T-helper 2 cell treated with Interferon-gamma antibody and Interleukin-4, amounts not matched to agents 5 μg/mL and 100 μg/mL, for 36 hours (primary cell): Measurements from ENCODE around the gene PCCA.

Source experiments
- DNase-seq: peaks from one replicate; pipeline ENCODE4 v3.0.0; 2021; ENCODE audit warnings: low spot score
- H3K27ac Mint-ChIP-seq: one replicate; pipeline ENCODE4 v1.8.0; 2021; ENCODE audit warnings: mild to moderate bottlenecking, mixed read lengths
- H3K27me3 Mint-ChIP-seq: one replicate; pipeline ENCODE4 v1.8.0; 2021; ENCODE audit warnings: low read depth, mixed read lengths
- H3K36me3 Mint-ChIP-seq: one replicate; pipeline ENCODE4 v1.8.0; 2021; ENCODE audit warnings: low read depth, mixed read lengths
- H3K4me1 Mint-ChIP-seq: one replicate; pipeline ENCODE4 v1.8.0; 2021; ENCODE audit warnings: low read depth, mixed read lengths
- H3K4me3 Mint-ChIP-seq: one replicate; pipeline ENCODE4 v1.8.0; 2022; ENCODE audit warnings: mild to moderate bottlenecking, moderate library complexity, mixed read lengths
- H3K9me3 Mint-ChIP-seq: one replicate; pipeline ENCODE4 v1.8.0; 2021; ENCODE audit warnings: mixed read lengths

Gene PCCA

DNA sequence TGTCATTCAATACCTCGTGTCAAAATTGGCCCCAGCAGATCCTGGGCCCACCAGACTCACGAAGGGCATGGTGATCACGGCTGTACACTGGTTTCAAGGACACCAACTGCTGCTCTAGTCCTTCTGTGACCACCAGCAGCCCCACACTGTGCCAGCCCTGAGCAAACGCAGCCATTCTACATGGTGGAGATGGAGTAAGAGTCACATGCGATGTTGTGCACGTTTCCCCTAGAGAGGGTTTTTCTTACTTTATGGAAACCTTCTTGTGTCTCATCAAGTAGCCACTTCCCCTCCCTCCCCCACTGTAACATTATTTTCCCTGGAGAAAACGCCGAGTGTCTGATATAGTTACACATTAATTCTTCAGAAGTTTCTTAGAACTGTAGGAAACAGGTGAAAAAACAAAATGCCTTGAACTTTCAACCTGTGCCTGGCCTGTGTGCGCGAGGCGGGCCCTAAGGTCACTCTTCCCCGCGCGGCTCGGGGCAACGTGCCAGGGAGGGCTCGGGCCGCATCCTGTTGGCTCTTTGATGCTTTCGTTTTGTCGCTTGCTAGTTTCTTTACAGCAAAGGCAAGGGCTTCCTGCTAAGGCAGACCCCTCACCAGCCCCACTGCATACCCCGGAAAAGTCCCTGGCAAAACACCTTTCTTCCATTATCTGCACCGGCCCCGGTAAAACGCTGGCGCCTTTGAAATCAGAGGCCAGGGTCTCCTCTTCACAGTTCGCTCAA is 455.1 kb downstream of the PCCA start:
- H3K36me3 Mint-ChIP-seq: peaks cover 2% of the 10 kb centered on the region
- no peak for DNase-seq
- peaks cover 14% of the 10 kb centered on the region for H3K4me1 Mint-ChIP-seq
- H3K4me3 Mint-ChIP-seq: no peak overlapping the region
- H3K27me3 Mint-ChIP-seq: peaks cover 8% of the 10 kb centered on the region
- H3K9me3 Mint-ChIP-seq: no peaks in the 10 kb centered on the region
- no peak overlapping the region for H3K27ac Mint-ChIP-seq

DNA sequence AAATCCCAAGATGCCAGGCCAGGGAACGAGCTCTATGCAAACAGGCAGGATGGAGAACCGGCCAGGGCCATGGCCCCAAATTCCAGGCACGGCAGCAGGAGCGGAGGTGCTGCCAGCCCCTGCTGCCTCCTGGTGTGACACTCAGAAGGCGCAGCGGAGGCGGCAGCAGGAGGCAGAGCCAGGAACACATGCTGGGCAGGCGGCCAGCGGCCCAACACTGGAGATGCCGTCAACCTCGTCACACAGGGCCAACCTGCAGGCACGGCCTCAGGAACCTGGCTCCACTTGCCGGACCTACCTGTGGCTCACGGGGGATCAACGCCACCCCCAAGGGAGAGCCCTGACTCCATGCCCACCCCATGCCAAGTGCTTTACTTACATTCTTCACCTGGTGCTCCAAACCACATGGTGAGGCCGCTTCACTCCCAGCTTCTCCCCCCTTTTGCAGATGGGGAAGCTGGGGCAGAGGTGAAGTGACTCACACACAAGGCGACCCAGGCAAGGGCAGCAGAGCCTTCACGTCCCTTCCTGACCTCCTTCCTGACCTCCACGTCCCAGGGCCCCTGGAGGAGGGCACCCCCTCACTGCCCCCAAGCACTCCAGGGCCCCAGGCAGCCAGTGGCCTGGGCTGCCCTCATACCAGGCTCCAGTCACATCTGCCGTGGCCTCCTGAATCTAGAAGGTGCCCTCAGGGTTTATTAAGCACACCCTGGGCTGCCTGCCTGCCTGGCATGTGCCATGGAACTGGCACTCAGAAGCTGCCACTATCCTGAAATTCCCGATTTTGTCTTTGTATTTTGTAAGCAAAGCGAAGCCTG is 456.2 kb downstream of the PCCA start:
- no peak for DNase-seq
- Mint-ChIP-seq H3K27me3 (peaks cover 6% of the 10 kb centered on the region), H3K36me3 (peaks cover 2% of the 10 kb centered on the region), H3K4me3 (no peak overlapping the region), H3K4me1 (peaks cover 9% of the 10 kb centered on the region), H3K9me3 (no peaks in the 10 kb centered on the region), H3K27ac (no peak overlapping the region)

DNA sequence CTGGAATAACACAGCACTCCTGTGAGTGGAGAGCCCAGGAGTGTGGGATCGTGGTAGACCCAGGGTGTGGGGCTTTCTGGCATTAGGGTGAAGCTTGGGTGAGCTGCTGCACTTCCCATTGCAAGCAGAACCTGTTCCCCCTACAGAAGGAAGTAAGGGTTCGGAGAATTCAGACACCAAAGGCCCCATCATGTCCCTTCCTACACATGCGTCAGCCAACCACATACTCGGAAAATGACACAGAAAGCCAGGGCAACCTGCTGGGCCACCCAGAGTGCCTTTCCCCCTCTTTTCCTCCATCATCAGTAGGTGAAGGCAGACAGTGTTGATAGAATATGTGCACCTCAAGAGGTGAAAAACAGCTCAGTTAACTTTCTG is 456.8 kb downstream of the PCCA start:
- H3K27me3 Mint-ChIP-seq: peaks cover 3% of the 10 kb centered on the region
- H3K9me3 Mint-ChIP-seq: no peaks in the 10 kb centered on the region
- no peak overlapping the region for H3K4me3 Mint-ChIP-seq
- no peak for DNase-seq
- H3K4me1 Mint-ChIP-seq: peaks cover 6% of the 10 kb centered on the region
- H3K27ac Mint-ChIP-seq: no peak overlapping the region
- H3K36me3 Mint-ChIP-seq: no peaks in the 10 kb centered on the region

DNA sequence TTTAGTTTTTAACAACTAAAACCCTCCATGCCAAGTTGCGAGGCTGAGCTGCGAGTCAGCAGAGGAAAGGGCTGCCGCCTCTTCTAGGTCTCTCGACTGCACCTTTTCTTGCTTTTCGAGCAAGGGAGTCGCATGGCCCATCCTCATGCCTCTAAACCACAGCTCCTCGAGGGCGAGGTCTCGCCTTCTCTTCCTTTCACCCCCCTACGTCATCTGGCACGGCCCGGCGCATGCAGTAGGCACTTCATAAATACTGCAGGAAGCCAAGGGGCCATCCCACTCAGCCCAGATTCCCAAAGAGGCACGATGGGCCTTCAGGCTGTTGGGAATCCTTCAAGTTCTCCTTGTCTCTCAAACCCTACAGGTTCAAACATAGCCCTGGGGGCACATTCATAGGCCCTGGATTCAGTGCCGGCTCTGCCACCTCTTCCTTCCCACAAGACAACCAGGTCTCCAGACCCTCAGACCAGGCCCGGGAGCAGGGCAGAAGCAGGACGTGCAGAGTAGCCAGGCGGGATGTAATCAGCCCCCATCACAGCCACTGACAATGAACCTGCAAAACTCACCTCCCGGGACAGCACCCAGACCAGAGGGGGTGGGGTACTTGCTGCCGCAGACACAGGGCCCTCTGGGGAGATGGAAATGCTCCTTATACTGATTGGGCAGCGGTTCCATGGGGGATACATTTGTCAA is 458.0 kb downstream of the PCCA start:
- Mint-ChIP-seq H3K4me1 (peaks cover 6% of the 10 kb centered on the region), H3K27ac (no peak overlapping the region), H3K36me3 (no peaks in the 10 kb centered on the region), H3K27me3 (peaks cover 3% of the 10 kb centered on the region), H3K4me3 (no peak overlapping the region), H3K9me3 (no peaks in the 10 kb centered on the region)
- no peak for DNase-seq

DNA sequence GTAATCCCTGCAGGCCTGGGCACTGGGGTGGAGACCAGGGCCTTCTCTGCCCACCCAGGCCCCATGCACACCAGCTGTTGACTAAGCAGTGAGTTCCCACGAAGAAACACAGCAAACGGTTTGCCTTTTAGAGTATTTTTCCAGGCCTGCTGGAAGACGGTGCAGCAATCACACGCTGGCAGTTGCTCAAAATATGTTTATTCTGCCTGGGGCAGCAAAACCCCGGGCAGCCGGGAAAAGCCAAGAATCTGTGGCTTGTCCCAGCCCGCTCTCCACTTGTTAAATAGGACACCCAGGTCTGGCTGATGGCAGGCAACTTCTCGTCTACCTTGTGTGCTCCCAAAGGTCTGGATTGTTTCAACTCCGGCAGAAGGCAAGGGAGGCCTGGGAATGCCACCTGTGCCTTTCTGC is 458.9 kb downstream of the PCCA start:
- peaks cover 2% of the 10 kb centered on the region for H3K4me1 Mint-ChIP-seq
- H3K27me3 Mint-ChIP-seq: no peaks in the 10 kb centered on the region
- no peak overlapping the region for H3K27ac Mint-ChIP-seq
- no peak for DNase-seq
- H3K36me3 Mint-ChIP-seq: no peaks in the 10 kb centered on the region
- no peaks in the 10 kb centered on the region for H3K9me3 Mint-ChIP-seq
- no peak overlapping the region for H3K4me3 Mint-ChIP-seq

DNA sequence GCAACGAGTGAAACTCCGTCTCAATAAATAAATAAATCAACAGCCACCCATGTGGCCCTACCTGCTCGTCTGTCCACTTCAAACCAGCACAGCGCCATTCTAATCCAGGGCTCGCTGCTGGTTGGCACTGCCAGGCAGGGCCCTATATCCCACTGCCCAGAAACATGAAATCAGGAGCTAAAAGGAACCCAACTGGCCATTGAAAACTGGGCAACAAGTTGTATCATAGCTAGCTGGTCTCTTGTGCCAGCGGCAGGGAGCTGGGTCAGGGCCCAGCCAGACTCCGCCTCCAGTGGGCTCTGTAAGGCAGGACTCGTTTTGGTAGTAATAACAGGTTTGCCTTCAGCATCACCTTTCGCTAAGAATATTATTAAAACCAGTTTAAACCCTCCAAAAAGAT is 460.4 kb downstream of the PCCA start:
- no peak overlapping the region for H3K27ac Mint-ChIP-seq
- H3K9me3 Mint-ChIP-seq: no peaks in the 10 kb centered on the region
- no peaks in the 10 kb centered on the region for H3K27me3 Mint-ChIP-seq
- DNase-seq: no peak
- H3K4me3 Mint-ChIP-seq: no peak overlapping the region
- no peaks in the 10 kb centered on the region for H3K4me1 Mint-ChIP-seq
- no peaks in the 10 kb centered on the region for H3K36me3 Mint-ChIP-seq

DNA sequence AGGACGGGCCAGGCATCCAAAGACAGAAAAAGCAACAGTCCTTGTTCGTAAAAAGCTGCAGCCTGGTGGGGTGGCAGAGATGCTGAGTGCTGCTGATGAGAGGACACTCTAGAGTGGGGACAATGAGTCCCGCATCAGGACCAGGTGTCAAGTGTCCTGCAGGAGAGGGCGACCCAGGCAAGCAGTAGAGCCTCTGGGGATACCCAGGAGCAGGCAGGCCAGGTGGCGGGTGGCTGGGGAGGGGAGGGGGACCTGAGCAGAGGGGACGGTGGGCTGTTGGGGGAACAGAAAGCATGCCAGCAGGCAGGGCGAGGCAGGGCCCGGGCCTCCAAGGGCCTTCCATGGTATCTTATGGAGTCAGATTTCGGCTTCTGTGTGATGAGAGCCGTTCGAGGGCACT is 463.9 kb downstream of the PCCA start:
- Mint-ChIP-seq H3K36me3 (no peaks in the 10 kb centered on the region), H3K27ac (no peak overlapping the region), H3K4me3 (no peak overlapping the region), H3K9me3 (no peaks in the 10 kb centered on the region), H3K4me1 (no peaks in the 10 kb centered on the region), H3K27me3 (peaks cover 3% of the 10 kb centered on the region)
- DNase-seq: no peak

DNA sequence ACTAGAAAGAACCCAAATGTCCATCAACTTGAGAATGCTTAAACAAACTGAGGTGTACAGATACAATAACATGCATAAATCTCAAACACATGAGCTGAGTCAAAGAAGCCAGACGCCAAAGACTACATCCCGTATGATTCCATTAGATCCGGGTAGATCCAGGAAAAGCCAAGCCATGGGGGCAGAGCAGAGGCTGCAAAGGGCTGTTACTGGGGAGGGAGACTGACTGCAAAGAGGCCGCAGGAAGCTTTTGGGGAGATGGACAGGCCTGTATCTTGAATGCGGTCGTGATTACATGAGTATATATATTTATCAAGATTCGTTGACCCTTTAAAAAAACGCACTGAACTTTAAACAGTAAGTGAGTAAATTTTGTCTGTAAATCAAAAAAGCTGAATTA is 471.0 kb downstream of the PCCA start:
- Mint-ChIP-seq H3K36me3 (no peaks in the 10 kb centered on the region), H3K9me3 (no peaks in the 10 kb centered on the region), H3K27me3 (peaks cover 3% of the 10 kb centered on the region), H3K27ac (no peak overlapping the region), H3K4me1 (no peaks in the 10 kb centered on the region), H3K4me3 (no peak overlapping the region)
- DNase-seq: no peak

DNA sequence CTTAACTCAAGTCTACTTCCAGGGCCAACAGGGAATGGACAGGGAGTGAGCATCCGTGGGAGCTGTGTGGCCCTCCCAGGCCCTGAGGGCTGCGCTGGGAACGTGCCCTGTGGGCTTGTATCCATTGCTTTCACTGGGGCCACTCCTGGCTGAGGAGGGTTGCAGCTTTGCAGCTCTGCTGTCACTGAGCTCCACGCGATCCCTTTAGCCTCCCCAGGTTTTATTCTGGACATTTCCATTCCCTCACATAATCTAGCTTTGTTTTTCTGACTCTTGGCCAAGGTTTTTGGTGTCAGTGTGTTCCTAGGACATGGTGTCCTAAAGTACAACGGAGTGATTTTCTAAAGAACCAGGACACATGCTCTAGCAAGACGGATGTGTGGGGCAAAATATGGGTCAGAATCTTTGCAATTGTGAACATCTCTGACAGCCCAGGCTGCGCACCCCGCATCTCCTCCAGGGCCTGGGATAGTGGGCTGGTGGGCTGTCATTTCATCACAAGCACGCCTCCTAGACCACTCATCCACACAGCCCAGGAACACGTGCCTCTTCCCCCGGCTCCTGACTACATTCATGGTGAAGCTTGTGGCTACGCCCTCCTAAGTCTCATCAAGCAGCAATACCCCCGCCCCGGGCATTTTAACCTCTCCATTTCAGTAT is 471.7 kb downstream of the PCCA start:
- Mint-ChIP-seq H3K4me1 (no peaks in the 10 kb centered on the region), H3K27ac (no peak overlapping the region), H3K4me3 (no peak overlapping the region), H3K36me3 (no peaks in the 10 kb centered on the region), H3K27me3 (peaks cover 3% of the 10 kb centered on the region), H3K9me3 (no peaks in the 10 kb centered on the region)
- DNase-seq: no peak

DNA sequence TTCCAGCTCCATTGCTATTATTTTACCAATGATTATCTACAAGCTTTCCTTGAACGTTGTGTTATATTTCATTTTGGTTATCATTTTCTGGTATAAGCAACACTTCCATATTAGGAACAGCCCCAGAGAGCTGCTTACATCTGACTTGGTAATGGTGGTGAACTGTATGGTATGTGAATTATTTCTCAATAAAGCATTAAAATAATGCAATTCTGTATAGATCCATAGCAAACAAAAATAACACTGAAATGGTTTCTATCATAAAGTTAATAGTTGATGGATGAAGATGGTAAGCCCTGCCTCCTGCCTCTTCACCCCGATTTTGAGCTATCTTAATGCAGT is 472.2 kb downstream of the PCCA start:
- Mint-ChIP-seq H3K4me3 (no peak overlapping the region), H3K27me3 (peaks cover 3% of the 10 kb centered on the region), H3K36me3 (no peaks in the 10 kb centered on the region), H3K27ac (no peak overlapping the region), H3K9me3 (no peaks in the 10 kb centered on the region), H3K4me1 (no peaks in the 10 kb centered on the region)
- DNase-seq: no peak

DNA sequence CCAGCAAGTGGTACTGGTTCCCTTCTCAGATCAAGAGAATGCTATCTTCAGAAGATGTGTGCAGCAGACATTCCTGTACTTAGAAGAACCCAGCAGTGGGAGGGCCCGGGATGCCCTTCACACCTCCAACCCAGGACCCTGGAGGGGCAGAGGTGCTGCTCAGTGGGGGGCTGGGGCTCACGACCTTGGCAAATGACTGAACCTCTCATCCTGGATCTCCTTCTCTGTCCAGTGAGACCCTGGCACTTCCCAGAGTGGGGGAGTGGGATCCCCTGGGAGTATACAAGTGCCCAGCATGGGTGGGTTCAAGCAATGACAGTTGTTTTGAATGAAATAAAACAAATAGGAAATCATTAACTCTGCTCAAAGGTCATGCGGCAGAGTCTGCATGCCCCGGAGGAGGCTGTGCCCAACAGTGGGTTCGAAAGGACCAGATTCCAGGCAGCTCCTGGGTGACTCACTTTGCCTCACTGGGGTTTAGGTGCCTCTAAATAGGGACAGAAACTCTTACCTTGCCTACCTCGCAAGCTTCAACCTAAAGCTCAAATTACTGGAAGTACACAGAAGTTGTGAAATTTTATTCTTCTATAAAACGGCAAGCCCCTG is 472.8 kb downstream of the PCCA start:
- Mint-ChIP-seq H3K27ac (no peak overlapping the region), H3K4me3 (no peak overlapping the region), H3K4me1 (no peaks in the 10 kb centered on the region), H3K9me3 (no peaks in the 10 kb centered on the region), H3K36me3 (no peaks in the 10 kb centered on the region), H3K27me3 (peaks cover 3% of the 10 kb centered on the region)
- DNase-seq: no peak

DNA sequence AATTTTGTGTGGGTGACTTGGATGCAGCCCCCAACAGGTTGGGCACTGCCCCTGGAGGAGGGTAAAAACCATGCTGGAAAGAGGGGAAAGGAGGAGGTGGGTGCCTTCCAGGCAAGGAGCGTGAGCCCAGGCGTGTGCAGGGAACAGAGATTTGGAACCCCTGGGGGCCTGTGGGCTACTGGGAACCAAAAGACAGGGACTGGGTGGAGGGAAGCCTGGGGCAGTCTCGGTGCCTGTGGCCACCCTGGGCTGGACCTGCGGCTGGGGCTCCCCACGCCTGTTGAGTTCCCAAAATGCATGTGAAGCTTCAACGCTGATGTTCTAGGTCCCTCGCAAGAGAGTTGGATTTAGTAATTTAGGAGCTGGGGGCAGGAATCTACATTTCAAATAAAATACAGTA is 474.9 kb downstream of the PCCA start:
- no peak for DNase-seq
- Mint-ChIP-seq H3K4me3 (no peak overlapping the region), H3K36me3 (no peaks in the 10 kb centered on the region), H3K4me1 (no peaks in the 10 kb centered on the region), H3K27me3 (no peaks in the 10 kb centered on the region), H3K9me3 (no peaks in the 10 kb centered on the region), H3K27ac (no peak overlapping the region)

DNA sequence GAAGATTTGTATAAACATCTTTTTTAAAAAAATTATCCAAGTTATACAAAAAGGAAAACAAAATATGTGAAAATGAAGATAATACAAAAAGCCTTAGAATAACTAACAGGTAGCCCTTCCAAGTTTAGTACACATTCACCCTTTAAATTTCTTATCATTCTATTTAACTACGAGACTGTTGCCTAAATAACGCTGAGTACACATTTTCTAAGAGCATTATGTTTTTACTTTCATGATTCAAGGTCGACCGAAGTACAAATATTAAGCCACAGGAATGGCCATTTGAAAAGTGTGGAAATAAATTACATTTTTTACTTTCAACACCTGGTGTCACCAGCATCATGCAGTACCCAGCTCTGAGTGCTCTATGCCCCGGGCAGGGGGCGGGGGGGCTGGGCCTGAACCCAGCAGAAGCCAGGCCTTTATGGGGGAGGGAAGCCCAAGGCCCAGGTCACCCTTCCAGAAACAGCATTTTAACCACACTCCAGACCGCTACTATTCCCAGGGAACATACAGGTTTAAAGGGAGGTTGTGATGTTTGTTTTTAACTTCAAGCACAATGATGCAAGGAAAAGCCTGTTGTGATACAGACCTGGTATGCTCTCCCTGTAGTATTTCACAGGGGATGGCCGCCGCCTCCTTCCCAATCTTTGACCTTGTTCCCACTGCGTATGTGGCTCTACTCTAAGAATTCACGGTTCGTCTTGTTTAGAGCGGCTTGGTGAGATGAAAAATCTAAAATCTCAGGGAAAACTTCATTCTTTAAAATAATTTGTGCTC is 475.7 kb downstream of the PCCA start:
- no peaks in the 10 kb centered on the region for H3K4me1 Mint-ChIP-seq
- no peak overlapping the region for H3K27ac Mint-ChIP-seq
- no peak overlapping the region for H3K4me3 Mint-ChIP-seq
- no peaks in the 10 kb centered on the region for H3K27me3 Mint-ChIP-seq
- H3K36me3 Mint-ChIP-seq: no peaks in the 10 kb centered on the region
- H3K9me3 Mint-ChIP-seq: no peaks in the 10 kb centered on the region
- DNase-seq: no peak
